PC-3 (cell line): ENCODE data around the gene GNAI1. TPM values are rescaled to one million over a fixed set of nuclear protein-coding genes. Genes with fewer than 3 reads are reported as not detected.

Experiments used
- ATAC-seq: fragments of 200-7000 bp; cut with Tn5 transposase; 2 replicates; pipeline ENCODE4 v1.9.1; 2020; ENCODE audit warnings: mild to moderate bottlenecking, moderate library complexity
- BruUV-seq: library from RNA; stranded (reverse); fragments of 400-500 nt; replicated peaks from 2 replicates; lab custom pipeline; 2021; lab: Mats Ljungman, UMichigan
- CTCF ChIA-PET: fragments of 300-600 bp; sonication (Branson Sonifier 250); formaldehyde crosslinking; loops from one replicate; lab custom pipeline; 2022; ENCODE audit warnings: antibody characterized with exemption; lab: Charles Lee
- POLR2A ChIA-PET: fragments of 300-600 bp; sonication (Branson Sonifier 250); formaldehyde crosslinking; loops from one replicate; lab custom pipeline; 2022; ENCODE audit warnings: antibody characterized with exemption; ENCODE audit not compliant: unreplicated experiment; lab: Charles Lee
- DNase-seq: peaks from one replicate; pipeline ENCODE4 v3.0.0-alpha.2; 2015
- H2AFZ ChIP-seq: fragments of 300-600 bp; sonication (generic); 2 replicates; pipeline ENCODE4 v1.6.0; 2016; ENCODE audit warnings: antibody characterized with exemption, low read length
- H3F3A ChIP-seq: fragments of 300-600 bp; sonication (generic); one replicate; pipeline ENCODE4 v1.6.0; 2017; ENCODE audit warnings: antibody characterized with exemption, low read length, control low read depth, mild to moderate bottlenecking; ENCODE audit not compliant: unreplicated experiment
- H3K27ac ChIP-seq: fragments of 300-600 bp; sonication (generic); 2 replicates; pipeline ENCODE4 v1.5.1; 2016; ENCODE audit warnings: mild to moderate bottlenecking, low read length
- H3K27me3 ChIP-seq: fragments of 300-600 bp; sonication (generic); 2 replicates; pipeline ENCODE4 v1.6.1; 2016; ENCODE audit warnings: low read length, mixed read lengths
- H3K36me3 ChIP-seq: fragments of 300-600 bp; sonication (generic); 2 replicates; pipeline ENCODE4 v1.6.1; 2016; ENCODE audit warnings: low read depth, mixed run types, low read length, mixed read lengths
- H3K4me1 ChIP-seq: fragments of 300-600 bp; sonication (generic); 2 replicates; pipeline ENCODE4 v1.5.1; 2016; ENCODE audit warnings: low read length; ENCODE audit not compliant: insufficient read depth
- H3K4me2 ChIP-seq: fragments of 300-600 bp; sonication (generic); 2 replicates; pipeline ENCODE4 v1.6.0; 2016; ENCODE audit warnings: low read length
- H3K4me3 ChIP-seq: fragments of 300-600 bp; sonication (generic); 2 replicates; pipeline ENCODE4 v1.5.1; 2016; ENCODE audit warnings: mild to moderate bottlenecking, low read length, mixed read lengths
- H3K79me2 ChIP-seq: fragments of 300-600 bp; sonication (generic); 2 replicates; pipeline ENCODE4 v1.6.1; 2017; ENCODE audit warnings: low read length, mixed read lengths
- H3K9ac ChIP-seq: fragments of 300-600 bp; sonication (generic); 2 replicates; pipeline ENCODE4 v1.6.0; 2016; ENCODE audit warnings: mild to moderate bottlenecking, low read length
- H3K9me2 ChIP-seq: fragments of 300-600 bp; sonication (generic); replicated peaks from 2 replicates; pipeline ENCODE4 v1.6.1; 2016; ENCODE audit warnings: mixed run types, low read length, mixed read lengths
- H3K9me3 ChIP-seq: fragments of 300-600 bp; sonication (generic); 2 replicates; pipeline ENCODE4 v1.6.1; 2016; ENCODE audit warnings: low read length, mixed read lengths
- H4K20me1 ChIP-seq: fragments of 300-600 bp; sonication (generic); 2 replicates; pipeline ENCODE4 v1.6.1; 2016; ENCODE audit warnings: low read length, mixed read lengths
- CTCF ChIP-seq: fragments of 300-600 bp; sonication (generic); conservative IDR thresholded peaks from 2 replicates; pipeline ENCODE4 v1.5.1; 2017; ENCODE audit warnings: antibody characterized with exemption, low read depth, mild to moderate bottlenecking, low read length
- EZH2 ChIP-seq: fragments of 300-600 bp; sonication (generic); IDR thresholded peaks from one replicate; pipeline ENCODE4 v1.6.1; 2017; ENCODE audit warnings: antibody characterized with exemption, mild to moderate bottlenecking, low read length; ENCODE audit not compliant: unreplicated experiment
- EZH2phosphoT487 ChIP-seq: fragments of 300-600 bp; sonication (generic); IDR thresholded peaks from 2 replicates; pipeline ENCODE4 v1.6.1; 2018; ENCODE audit warnings: mild to moderate bottlenecking, antibody characterized with exemption, low read length, borderline replicate concordance
- intact Hi-C: fragments of 100-400 bp; cut with micrococcal nuclease; formaldehyde crosslinking; loops from 2 replicates; pipeline ENCODE4 v1.9.0; 2023
- total RNA-seq: library from RNA; depleted of rRNA; stranded (reverse); fragments of >200 nt; gene quantifications from 2 replicates; pipeline ENCODE4 v1.2.3, GENCODE V29; 2014

The GNAI1 gene
- total RNA-seq, 1 experiment from 2014 or later = 16.9 TPM

GRCh38 chr7:80114159-80114558 is 20.5 kb upstream of the GNAI1 start:
- Histone ChIP-seq H3K9me2 (no peaks in the 10 kb centered on the region), H4K20me1 (no peaks in the 10 kb centered on the region), H3F3A (no peaks in the 10 kb centered on the region), H3K36me3 (no peaks in the 10 kb centered on the region), H2AFZ (no peak overlapping the region), H3K4me1 (no peaks in the 10 kb centered on the region), H3K4me3 (no peak overlapping the region), H3K9me3 (no peaks in the 10 kb centered on the region), H3K79me2 (no peaks in the 10 kb centered on the region), H3K9ac (no peak overlapping the region), H3K27ac (no peak overlapping the region), H3K27me3 (no peaks in the 10 kb centered on the region), H3K4me2 (no peak overlapping the region)
- TF ChIP-seq EZH2phosphoT487 (no peak), CTCF (no peak), EZH2 (no peak)
- ChIA-PET CTCF (no interaction called here), POLR2A (no interaction called here)
- DNase-seq (no peak), ATAC-seq (no peak)
- intact Hi-C loops = no loop called here
- BruUV-seq = no TSS peak

- POLR2A ChIA-PET = no interaction called here
- ATAC-seq = no peak
- no peak overlapping the region for H3K9ac ChIP-seq
- no peak overlapping the region for H3K27ac ChIP-seq
- no peak overlapping the region for H3K4me2 ChIP-seq
- no peak overlapping the region for H2AFZ ChIP-seq
- no peaks in the 10 kb centered on the region for H3K9me3 ChIP-seq
- H3K4me1 ChIP-seq = no peaks in the 10 kb centered on the region
- no TSS peak for BruUV-seq
- DNase-seq = no peak
- H3K36me3 ChIP-seq = no peaks in the 10 kb centered on the region
- TF ChIP-seq EZH2 (no peak), CTCF (no peak), EZH2phosphoT487 (no peak)
- no peaks in the 10 kb centered on the region for H4K20me1 ChIP-seq
- H3F3A ChIP-seq = no peaks in the 10 kb centered on the region
- intact Hi-C loops = no loop called here
- H3K9me2 ChIP-seq = no peaks in the 10 kb centered on the region
- CTCF ChIA-PET = no interaction called here
- no peak overlapping the region for H3K4me3 ChIP-seq
- H3K27me3 ChIP-seq = no peaks in the 10 kb centered on the region
- no peaks in the 10 kb centered on the region for H3K79me2 ChIP-seq
Observed at GRCh38 chr7:80124526-80125264, 9.9 kb upstream of the GNAI1 start.

GRCh38 chr7:80127412-80128160 is 7.0 kb upstream of the GNAI1 start:
- intact Hi-C loops = no loop called here
- Histone ChIP-seq H3K27ac (no peak overlapping the region), H4K20me1 (no peaks in the 10 kb centered on the region), H3K9me2 (no peaks in the 10 kb centered on the region), H3K4me1 (no peaks in the 10 kb centered on the region), H3K79me2 (no peaks in the 10 kb centered on the region), H3K4me2 (no peak overlapping the region), H3F3A (no peaks in the 10 kb centered on the region), H2AFZ (no peak overlapping the region), H3K36me3 (no peaks in the 10 kb centered on the region), H3K9ac (no peak overlapping the region), H3K27me3 (no peaks in the 10 kb centered on the region), H3K9me3 (no peaks in the 10 kb centered on the region), H3K4me3 (no peak overlapping the region)
- TF ChIP-seq CTCF (no peak), EZH2phosphoT487 (no peak), EZH2 (no peak)
- no peak for DNase-seq
- ATAC-seq = no peak; the same call in 1 of the 2 replicates
- BruUV-seq = no TSS peak
- ChIA-PET POLR2A (no interaction called here), CTCF (interaction anchor here (0.7 kb wide), 1 partner anchor 67 kb away, joined by 3 read pairs; no protein-coding TSS in a partner anchor)
